GM23338 (cell line): ENCODE results near the gene ARID3A. TPM values are rescaled to one million over a fixed set of nuclear protein-coding genes. Genes with fewer than 3 reads are reported as not detected.

ENCODE experiments used
- ATAC-seq: fragments of 200-7000 bp; cut with Tn5 transposase; 3 replicates; pipeline ENCODE4 v1.9.1; 2020
- DNase-seq: peaks from one replicate; pipeline ENCODE4 v3.0.0-alpha.2; 2015; ENCODE audit warnings: low spot score
- H2AFZ ChIP-seq: fragments of 200-600 bp; sonication (generic); 2 replicates; pipeline ENCODE4 v1.8.0; 2016; ENCODE audit warnings: antibody characterized with exemption, mild to moderate bottlenecking, moderate library complexity
- H3F3A ChIP-seq: fragments of 200-600 bp; sonication (generic); replicated peaks from 2 replicates; pipeline ENCODE4 v1.8.0; 2017; ENCODE audit warnings: antibody characterized with exemption, mixed run types, low read depth
- H3K27ac ChIP-seq: fragments of 200-600 bp; sonication (generic); 2 replicates; pipeline ENCODE4 v1.6.1; 2016; ENCODE audit warnings: low read depth
- H3K27me3 ChIP-seq: fragments of 200-600 bp; sonication (generic); 2 replicates; pipeline ENCODE4 v1.8.0; 2016; ENCODE audit warnings: mild to moderate bottlenecking, mixed run types, moderate library complexity; ENCODE audit not compliant: insufficient read depth
- H3K36me3 ChIP-seq: fragments of 200-600 bp; sonication (generic); 2 replicates; pipeline ENCODE4 v1.8.0; 2016; ENCODE audit warnings: mild to moderate bottlenecking; ENCODE audit not compliant: insufficient read depth
- H3K4me1 ChIP-seq: fragments of 200-600 bp; sonication (generic); 2 replicates; pipeline ENCODE4 v1.8.0; 2016; ENCODE audit warnings: mild to moderate bottlenecking, moderate library complexity; ENCODE audit not compliant: insufficient read depth
- H3K4me2 ChIP-seq: fragments of 200-600 bp; sonication (generic); 2 replicates; pipeline ENCODE4 v1.7.1; 2017; ENCODE audit warnings: mixed run types
- H3K4me3 ChIP-seq: fragments of 200-600 bp; sonication (generic); 2 replicates; pipeline ENCODE4 v1.6.1; 2016; ENCODE audit warnings: mixed run types
- H3K79me2 ChIP-seq: fragments of 200-600 bp; sonication (generic); replicated peaks from 2 replicates; pipeline ENCODE4 v1.8.0; 2017; ENCODE audit warnings: mild to moderate bottlenecking; ENCODE audit not compliant: insufficient read depth
- H3K9me2 ChIP-seq: fragments of 200-600 bp; sonication (generic); 2 replicates; pipeline ENCODE4 v1.8.0; 2017; ENCODE audit not compliant: insufficient read depth
- H4K20me1 ChIP-seq: fragments of 200-600 bp; sonication (generic); replicated peaks from 2 replicates; pipeline ENCODE4 v1.8.0; 2017; ENCODE audit warnings: mild to moderate bottlenecking; ENCODE audit not compliant: insufficient read depth
- H3K27ac Mint-ChIP-seq: 2 replicates; pipeline ENCODE4 v1.8.0; 2020; ENCODE audit warnings: inconsistent platforms, mild to moderate bottlenecking, moderate library complexity, mixed read lengths
- H3K27me3 Mint-ChIP-seq: 3 replicates; pipeline ENCODE4 v1.8.0; 2022; ENCODE audit warnings: low read depth, mild to moderate bottlenecking, moderate library complexity, mixed read lengths, inconsistent platforms; ENCODE audit not compliant: insufficient read depth, poor library complexity
- H3K36me3 Mint-ChIP-seq: 3 replicates; pipeline ENCODE4 v1.8.0; 2021; ENCODE audit warnings: low read depth, mild to moderate bottlenecking, inconsistent platforms, moderate library complexity, mixed read lengths
- H3K4me1 Mint-ChIP-seq: 3 replicates; pipeline ENCODE4 v1.8.0; 2020; ENCODE audit warnings: mild to moderate bottlenecking, inconsistent platforms, mixed read lengths
- H3K4me3 Mint-ChIP-seq: 3 replicates; pipeline ENCODE4 v1.8.0; 2021; ENCODE audit warnings: moderate library complexity, mild to moderate bottlenecking, inconsistent platforms, mixed read lengths
- H3K9me3 Mint-ChIP-seq: 3 replicates; pipeline ENCODE4 v1.8.0; 2020; ENCODE audit warnings: moderate library complexity, mild to moderate bottlenecking, inconsistent platforms, mixed read lengths
- CREB1 ChIP-seq: fragments of 250-450 bp; sonication (Bioruptor Pico); IDR thresholded peaks from 2 replicates; pipeline ENCODE4 v1.5.0; 2020; ENCODE audit warnings: low read depth, mild to moderate bottlenecking, moderate library complexity
- EZH2 ChIP-seq: fragments of 200-600 bp; sonication (generic); IDR thresholded peaks from one replicate; pipeline ENCODE4 v1.8.0; 2017; ENCODE audit warnings: antibody characterized with exemption, mild to moderate bottlenecking, low read depth; ENCODE audit not compliant: unreplicated experiment
- EZH2phosphoT487 ChIP-seq: fragments of 200-600 bp; sonication (generic); IDR thresholded peaks from one replicate; pipeline ENCODE4 v1.8.1; 2018; ENCODE audit warnings: antibody characterized with exemption; ENCODE audit not compliant: unreplicated experiment
- JUNB ChIP-seq: IDR thresholded peaks from one replicate; pipeline ENCODE4 v1.6.1; 2016; ENCODE audit warnings: antibody characterized with exemption; ENCODE audit not compliant: unreplicated experiment
- NANOG ChIP-seq: IDR thresholded peaks from 2 replicates; pipeline ENCODE4 v1.6.1; 2016; ENCODE audit warnings: antibody characterized with exemption, borderline replicate concordance
- POLR2AphosphoS5 ChIP-seq: IDR thresholded peaks from 2 replicates; pipeline ENCODE4 v1.6.1; 2016; ENCODE audit warnings: antibody characterized with exemption, low read depth
- STAT1 ChIP-seq: IDR thresholded peaks from one replicate; pipeline ENCODE4 v1.6.1; 2016; ENCODE audit warnings: antibody characterized with exemption; ENCODE audit not compliant: unreplicated experiment
- ZNF114 ChIP-seq: fragments of 250-450 bp; sonication (Bioruptor Pico); IDR thresholded peaks from 2 replicates; pipeline ENCODE4 v1.5.0; 2020; ENCODE audit warnings: mild to moderate bottlenecking, moderate library complexity
- ZNF331 ChIP-seq: fragments of 250-450 bp; sonication (Bioruptor Pico); IDR thresholded peaks from 2 replicates; pipeline ENCODE4 v1.5.0; 2020; ENCODE audit warnings: low read depth, mild to moderate bottlenecking, moderate library complexity
- ZNF462 ChIP-seq: fragments of 250-450 bp; sonication (Bioruptor Pico); IDR thresholded peaks from 2 replicates; pipeline ENCODE4 v1.5.0; 2020; ENCODE audit warnings: mild to moderate bottlenecking, moderate library complexity
- polyA plus RNA-seq: library from polyadenylated mRNA; unstranded; fragments of >200 nt; fragmentation: Nextera tagmentation; extraction: Ambion mirVana; gene quantifications from 2 replicates; pipeline ENCODE4 v1.2.1, GENCODE V29; 2016
- total RNA-seq: library from RNA; depleted of rRNA; stranded (reverse); fragments of >200 nt; shearing (Covaris generic); gene quantifications from 2 replicates; pipeline ENCODE4 v1.2.3, GENCODE V29; 2014
- TF ChIP-seq, protein P1 (sequence below), 2 experiments: fragments of 200-600 bp in 1 of 2; sonication (generic) in 1 of 2; conservative IDR thresholded peaks; 2 replicates each; pipeline versions ENCODE4 v1.5.1 to v1.6.1; 2016 to 2017; ENCODE audit warnings: antibody characterized with exemption in 2 of 2, low read depth in 2 of 2, mild to moderate bottlenecking in 2 of 2, moderate library complexity in 1 of 2

The ARID3A gene
- total and polyA plus RNA-seq, 2 experiments from 2014 or later: 33.6 to 51.6 TPM

GRCh38 chr19:1014161-1015060, 88.6 kb downstream of the ARID3A start:
- TF ChIP-seq EZH2phosphoT487 (no peak), STAT1 (no peak), CREB1 (CRISPR knock-in tag) (no peak), JUNB (no peak), POLR2AphosphoS5 (no peak), ZNF331 (CRISPR knock-in tag) (no peak)
- H3K27me3 ChIP-seq: no peaks in the 10 kb centered on the region
- peaks cover 9% of the 10 kb centered on the region; the same call in 1 of the 2 replicates for H3F3A ChIP-seq
- Mint-ChIP-seq H3K36me3 (peaks cover 3% of the 10 kb centered on the region; the same call in 2 of the 3 replicates), H3K27me3 (peaks cover 7% of the 10 kb centered on the region), H3K4me1 (peaks cover 26% of the 10 kb centered on the region), H3K27ac (0 out of 2 replicates have a peak overlapping the region, but pooled peaks have one; percentile 70), H3K9me3 (no peaks in the 10 kb centered on the region), H3K4me3 (no peak overlapping the region)
- peaks cover 58% of the 10 kb centered on the region for H3K79me2 ChIP-seq
- DNase-seq (no peak), ATAC-seq (no peak)
- H3K4me2 ChIP-seq: no peak overlapping the region
- H3K27ac ChIP-seq: no peak overlapping the region
- peaks cover 8% of the 10 kb centered on the region; the same call in 1 of the 2 replicates for H3K4me1 ChIP-seq
- no peaks in the 10 kb centered on the region for H3K9me2 ChIP-seq
- H3K36me3 ChIP-seq: no peaks in the 10 kb centered on the region
- no peak overlapping the region for H3K4me3 ChIP-seq
- peaks cover 21% of the 10 kb centered on the region for H4K20me1 ChIP-seq
- H2AFZ ChIP-seq: no peak overlapping the region

GRCh38 chr19:1015061-1015781, 89.4 kb downstream of the ARID3A start:
- H3K4me3 Mint-ChIP-seq: peak overlapping the region; percentile 43; the same call in 1 of the 3 replicates
- no peak for TF ChIP-seq ZNF331 (CRISPR knock-in tag)
- TF ChIP-seq ZNF114 (CRISPR knock-in tag): no peak
- TF ChIP-seq EZH2: no peak
- no peak for TF ChIP-seq NANOG
- no peak for TF ChIP-seq EZH2phosphoT487
- no peak for TF ChIP-seq JUNB
- TF ChIP-seq, protein P1, sequence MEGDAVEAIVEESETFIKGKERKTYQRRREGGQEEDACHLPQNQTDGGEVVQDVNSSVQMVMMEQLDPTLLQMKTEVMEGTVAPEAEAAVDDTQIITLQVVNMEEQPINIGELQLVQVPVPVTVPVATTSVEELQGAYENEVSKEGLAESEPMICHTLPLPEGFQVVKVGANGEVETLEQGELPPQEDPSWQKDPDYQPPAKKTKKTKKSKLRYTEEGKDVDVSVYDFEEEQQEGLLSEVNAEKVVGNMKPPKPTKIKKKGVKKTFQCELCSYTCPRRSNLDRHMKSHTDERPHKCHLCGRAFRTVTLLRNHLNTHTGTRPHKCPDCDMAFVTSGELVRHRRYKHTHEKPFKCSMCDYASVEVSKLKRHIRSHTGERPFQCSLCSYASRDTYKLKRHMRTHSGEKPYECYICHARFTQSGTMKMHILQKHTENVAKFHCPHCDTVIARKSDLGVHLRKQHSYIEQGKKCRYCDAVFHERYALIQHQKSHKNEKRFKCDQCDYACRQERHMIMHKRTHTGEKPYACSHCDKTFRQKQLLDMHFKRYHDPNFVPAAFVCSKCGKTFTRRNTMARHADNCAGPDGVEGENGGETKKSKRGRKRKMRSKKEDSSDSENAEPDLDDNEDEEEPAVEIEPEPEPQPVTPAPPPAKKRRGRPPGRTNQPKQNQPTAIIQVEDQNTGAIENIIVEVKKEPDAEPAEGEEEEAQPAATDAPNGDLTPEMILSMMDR (conservative IDR thresholded peaks at IDR 0.05; ENCODE audit: low read depth in 2 of 2): no peak
- TF ChIP-seq ZNF462: no peak
- TF ChIP-seq POLR2AphosphoS5: no peak

More at GRCh38 chr19:1015061-1015781, 89.4 kb downstream of the ARID3A start:
- Histone ChIP-seq H4K20me1 (peaks cover 24% of the 10 kb centered on the region), H3K79me2 (peaks cover 66% of the 10 kb centered on the region), H3K4me2 (peak overlapping the region; percentile 64; the same call in 1 of the 2 replicates), H3K27ac (peak overlapping the region; percentile 66; the same call in 1 of the 2 replicates), H3K4me3 (0 out of 2 replicates have a peak overlapping the region, but pooled peaks have one; percentile 28), H3K4me1 (peaks cover 8% of the 10 kb centered on the region; the same call in 1 of the 2 replicates), H3K27me3 (no peaks in the 10 kb centered on the region), H2AFZ (no peak overlapping the region), H3K9me2 (no peaks in the 10 kb centered on the region), H3K36me3 (no peaks in the 10 kb centered on the region), H3F3A (0 out of 2 replicates have a peak, but pooled peaks cover 7% of the 10 kb centered on the region)
- peaks cover 3% of the 10 kb centered on the region; the same call in 2 of the 3 replicates for H3K36me3 Mint-ChIP-seq
- DNase-seq (no peak), ATAC-seq (no peak)
- H3K27me3 Mint-ChIP-seq: peaks cover 6% of the 10 kb centered on the region
- H3K27ac Mint-ChIP-seq: peak overlapping the region; percentile 52; the same call in 1 of the 2 replicates
- no peaks in the 10 kb centered on the region for H3K9me3 Mint-ChIP-seq
- peaks cover 26% of the 10 kb centered on the region for H3K4me1 Mint-ChIP-seq
